Liver (tissue), 3 donors: ENCODE measurements around the gene TASOR2.

Experiments used
- EGR1 ChIP-seq, 2 donors: IDR thresholded peaks; 2 replicates each; pipeline ENCODE4 v1.6.1; 2016 to 2018; ENCODE audit warnings: antibody characterized with exemption in 2 of 2, low read depth in 2 of 2
- GABPA ChIP-seq, 2 donors: IDR thresholded peaks in 1 of 2; conservative IDR thresholded peaks in 1 of 2; 2 replicates each; pipeline ENCODE4 v1.6.1; 2016; ENCODE audit warnings: antibody characterized with exemption in 2 of 2, mild to moderate bottlenecking in 1 of 2, moderate library complexity in 1 of 2
- HNF4G ChIP-seq: IDR thresholded peaks from 2 replicates; pipeline ENCODE4 v1.6.1; 2016; ENCODE audit warnings: antibody characterized with exemption
- JUND ChIP-seq, 2 donors: IDR thresholded peaks; 2 replicates each; pipeline ENCODE4 v1.6.1; 2016; ENCODE audit warnings: antibody characterized with exemption in 2 of 2
- NR2F2 ChIP-seq: IDR thresholded peaks from 2 replicates; pipeline ENCODE4 v1.6.1; 2016; ENCODE audit warnings: antibody characterized with exemption
- RAD21 ChIP-seq, 2 donors: IDR thresholded peaks; 2 replicates each; pipeline ENCODE4 v1.6.1; 2016; ENCODE audit warnings: antibody characterized with exemption in 2 of 2, mild to moderate bottlenecking in 2 of 2
- RXRA ChIP-seq, 2 donors: IDR thresholded peaks; 2 replicates each; pipeline ENCODE4 v1.6.1; 2017 to 2018; ENCODE audit warnings: antibody characterized with exemption in 2 of 2, mild to moderate bottlenecking in 1 of 2
- SP1 ChIP-seq: IDR thresholded peaks from 2 replicates; pipeline ENCODE4 v1.6.1; 2018; ENCODE audit warnings: antibody characterized with exemption, mild to moderate bottlenecking
- YY1 ChIP-seq: IDR thresholded peaks from 2 replicates; pipeline ENCODE4 v1.6.1; 2016; ENCODE audit warnings: antibody characterized with exemption, mild to moderate bottlenecking
- TF ChIP-seq, protein P1 (sequence below): fragments of 150-350 bp; IDR thresholded peaks from 2 replicates; pipeline ENCODE4 v1.5.1; 2017; ENCODE audit warnings: improper control_type of control experiment, low read depth, low read length; ENCODE audit not compliant: missing input control
- TF ChIP-seq, protein P2 (sequence below): IDR thresholded peaks from 2 replicates; pipeline ENCODE4 v1.6.1; 2016; ENCODE audit warnings: antibody characterized with exemption
- TF ChIP-seq, protein P3 (sequence below): IDR thresholded peaks from 2 replicates; pipeline ENCODE4 v1.6.1; 2016; ENCODE audit warnings: antibody characterized with exemption, mild to moderate bottlenecking
- donor health status: healthy.
- donor health status: healthy.

DNA sequence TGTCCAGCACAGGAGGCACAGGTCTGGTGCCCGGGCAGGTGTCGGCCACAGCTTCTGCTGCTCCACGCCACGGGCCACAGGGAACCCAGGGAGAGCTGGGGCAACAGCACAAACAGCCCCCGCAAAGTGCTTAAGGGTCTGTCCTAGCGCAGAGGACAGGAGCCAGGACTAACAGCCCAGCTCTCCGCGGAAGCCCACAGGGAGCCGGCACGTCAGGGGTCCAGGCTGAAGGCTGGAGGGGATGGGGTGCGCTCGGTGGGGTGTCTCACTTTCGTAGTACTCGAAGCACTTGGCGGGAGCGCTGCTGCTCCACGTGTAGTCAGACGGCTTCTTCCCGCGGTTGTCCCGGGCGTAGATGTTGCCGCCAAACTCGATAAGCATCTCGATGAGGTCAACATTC is 43.1 kb upstream of the TASOR2 start:
- no peak for TF ChIP-seq YY1
- TF ChIP-seq JUND (IDR thresholded peaks at IDR 0.05), result no peak
- no peak for TF ChIP-seq RXRA (IDR thresholded peaks at IDR 0.05)
- TF ChIP-seq SP1, result no peak
- TF ChIP-seq, protein P1, sequence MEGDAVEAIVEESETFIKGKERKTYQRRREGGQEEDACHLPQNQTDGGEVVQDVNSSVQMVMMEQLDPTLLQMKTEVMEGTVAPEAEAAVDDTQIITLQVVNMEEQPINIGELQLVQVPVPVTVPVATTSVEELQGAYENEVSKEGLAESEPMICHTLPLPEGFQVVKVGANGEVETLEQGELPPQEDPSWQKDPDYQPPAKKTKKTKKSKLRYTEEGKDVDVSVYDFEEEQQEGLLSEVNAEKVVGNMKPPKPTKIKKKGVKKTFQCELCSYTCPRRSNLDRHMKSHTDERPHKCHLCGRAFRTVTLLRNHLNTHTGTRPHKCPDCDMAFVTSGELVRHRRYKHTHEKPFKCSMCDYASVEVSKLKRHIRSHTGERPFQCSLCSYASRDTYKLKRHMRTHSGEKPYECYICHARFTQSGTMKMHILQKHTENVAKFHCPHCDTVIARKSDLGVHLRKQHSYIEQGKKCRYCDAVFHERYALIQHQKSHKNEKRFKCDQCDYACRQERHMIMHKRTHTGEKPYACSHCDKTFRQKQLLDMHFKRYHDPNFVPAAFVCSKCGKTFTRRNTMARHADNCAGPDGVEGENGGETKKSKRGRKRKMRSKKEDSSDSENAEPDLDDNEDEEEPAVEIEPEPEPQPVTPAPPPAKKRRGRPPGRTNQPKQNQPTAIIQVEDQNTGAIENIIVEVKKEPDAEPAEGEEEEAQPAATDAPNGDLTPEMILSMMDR, result no peak
- TF ChIP-seq GABPA (IDR thresholded peaks at IDR 0.05 in 1 of 2, conservative IDR thresholded peaks at IDR 0.05 in 1 of 2), result no peak
- TF ChIP-seq, protein P2, sequence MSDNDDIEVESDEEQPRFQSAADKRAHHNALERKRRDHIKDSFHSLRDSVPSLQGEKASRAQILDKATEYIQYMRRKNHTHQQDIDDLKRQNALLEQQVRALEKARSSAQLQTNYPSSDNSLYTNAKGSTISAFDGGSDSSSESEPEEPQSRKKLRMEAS, result no peak
- TF ChIP-seq, protein P3, sequence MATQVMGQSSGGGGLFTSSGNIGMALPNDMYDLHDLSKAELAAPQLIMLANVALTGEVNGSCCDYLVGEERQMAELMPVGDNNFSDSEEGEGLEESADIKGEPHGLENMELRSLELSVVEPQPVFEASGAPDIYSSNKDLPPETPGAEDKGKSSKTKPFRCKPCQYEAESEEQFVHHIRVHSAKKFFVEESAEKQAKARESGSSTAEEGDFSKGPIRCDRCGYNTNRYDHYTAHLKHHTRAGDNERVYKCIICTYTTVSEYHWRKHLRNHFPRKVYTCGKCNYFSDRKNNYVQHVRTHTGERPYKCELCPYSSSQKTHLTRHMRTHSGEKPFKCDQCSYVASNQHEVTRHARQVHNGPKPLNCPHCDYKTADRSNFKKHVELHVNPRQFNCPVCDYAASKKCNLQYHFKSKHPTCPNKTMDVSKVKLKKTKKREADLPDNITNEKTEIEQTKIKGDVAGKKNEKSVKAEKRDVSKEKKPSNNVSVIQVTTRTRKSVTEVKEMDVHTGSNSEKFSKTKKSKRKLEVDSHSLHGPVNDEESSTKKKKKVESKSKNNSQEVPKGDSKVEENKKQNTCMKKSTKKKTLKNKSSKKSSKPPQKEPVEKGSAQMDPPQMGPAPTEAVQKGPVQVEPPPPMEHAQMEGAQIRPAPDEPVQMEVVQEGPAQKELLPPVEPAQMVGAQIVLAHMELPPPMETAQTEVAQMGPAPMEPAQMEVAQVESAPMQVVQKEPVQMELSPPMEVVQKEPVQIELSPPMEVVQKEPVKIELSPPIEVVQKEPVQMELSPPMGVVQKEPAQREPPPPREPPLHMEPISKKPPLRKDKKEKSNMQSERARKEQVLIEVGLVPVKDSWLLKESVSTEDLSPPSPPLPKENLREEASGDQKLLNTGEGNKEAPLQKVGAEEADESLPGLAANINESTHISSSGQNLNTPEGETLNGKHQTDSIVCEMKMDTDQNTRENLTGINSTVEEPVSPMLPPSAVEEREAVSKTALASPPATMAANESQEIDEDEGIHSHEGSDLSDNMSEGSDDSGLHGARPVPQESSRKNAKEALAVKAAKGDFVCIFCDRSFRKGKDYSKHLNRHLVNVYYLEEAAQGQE, result no peak
- TF ChIP-seq NR2F2, result no peak
- TF ChIP-seq HNF4G, result no peak
- no peak for TF ChIP-seq RAD21 (IDR thresholded peaks at IDR 0.05)
- no peak for TF ChIP-seq EGR1 (IDR thresholded peaks at IDR 0.05; ENCODE audit: low read depth in 2 of 2)
